GM21528 (cell line): ENCODE results near the gene ZNF71.
"Not testable (repeated sequence)": the region's sequence is repeated elsewhere in the genome, so short reads cannot be mapped to it uniquely, and the experiment has no call there.

Experiments
- ATAC-seq: cut with Tn5 transposase; IDR thresholded peaks from one replicate; pipeline ENCODE4 v1.9.1; 2021; ENCODE audit warnings: mild to moderate bottlenecking, moderate library complexity; ENCODE audit not compliant: unreplicated experiment, low FRiP score

The ZNF71 gene

DNA sequence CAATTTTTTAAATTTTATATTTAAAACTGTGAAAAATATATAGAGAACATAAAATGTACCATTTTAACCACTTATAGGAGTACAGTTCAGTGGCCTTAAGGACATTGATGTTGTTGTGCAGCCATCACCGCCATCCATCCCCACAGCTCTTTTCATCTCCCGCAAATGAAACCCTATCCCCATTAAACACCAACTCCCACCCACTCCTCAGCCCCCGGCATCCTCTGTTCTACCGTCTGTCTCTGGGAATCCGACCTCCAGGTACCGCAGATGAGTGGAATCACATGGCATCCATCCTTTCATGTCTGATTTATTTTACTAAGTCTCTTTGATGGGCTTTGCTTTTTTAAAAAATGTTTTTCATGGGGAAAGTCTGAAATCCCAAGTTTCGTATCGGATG is 24.0 kb downstream of the ZNF71 start:
- ATAC-seq, result no peak

DNA sequence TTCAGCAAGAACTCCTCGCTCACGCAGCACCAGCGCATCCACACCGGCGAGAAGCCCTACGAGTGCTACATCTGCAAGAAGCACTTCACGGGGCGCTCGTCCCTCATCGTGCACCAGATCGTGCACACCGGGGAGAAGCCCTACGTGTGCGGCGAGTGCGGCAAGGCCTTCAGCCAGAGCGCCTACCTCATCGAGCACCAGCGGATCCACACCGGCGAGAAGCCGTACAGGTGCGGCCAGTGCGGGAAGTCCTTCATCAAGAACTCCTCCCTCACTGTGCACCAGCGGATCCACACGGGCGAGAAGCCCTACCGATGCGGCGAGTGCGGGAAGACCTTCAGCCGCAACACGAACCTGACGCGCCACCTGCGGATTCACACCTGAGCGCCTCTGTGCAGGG is 27.3 kb downstream of the ZNF71 start:
- no peak for ATAC-seq

DNA sequence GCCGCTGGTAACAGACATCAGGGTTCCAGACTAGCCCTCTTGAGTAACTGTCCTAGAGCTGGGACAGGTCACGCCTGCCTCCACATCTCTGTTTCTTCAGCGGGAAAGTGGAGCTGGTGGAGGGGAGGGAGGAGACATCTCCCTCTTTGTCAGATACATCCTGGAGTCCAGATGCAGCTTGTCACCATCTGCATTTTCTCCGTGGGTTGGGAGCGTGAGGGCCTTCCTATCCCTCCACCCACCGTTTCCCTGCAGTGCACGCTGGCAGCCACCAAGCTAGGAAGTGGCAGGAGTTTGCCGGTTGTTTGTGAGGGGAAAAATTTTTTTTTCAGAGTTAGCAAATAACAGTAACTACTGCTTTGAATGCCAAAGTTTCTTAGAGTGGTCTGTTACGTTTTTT is 27.9 kb downstream of the ZNF71 start:
- ATAC-seq, result no peak

DNA sequence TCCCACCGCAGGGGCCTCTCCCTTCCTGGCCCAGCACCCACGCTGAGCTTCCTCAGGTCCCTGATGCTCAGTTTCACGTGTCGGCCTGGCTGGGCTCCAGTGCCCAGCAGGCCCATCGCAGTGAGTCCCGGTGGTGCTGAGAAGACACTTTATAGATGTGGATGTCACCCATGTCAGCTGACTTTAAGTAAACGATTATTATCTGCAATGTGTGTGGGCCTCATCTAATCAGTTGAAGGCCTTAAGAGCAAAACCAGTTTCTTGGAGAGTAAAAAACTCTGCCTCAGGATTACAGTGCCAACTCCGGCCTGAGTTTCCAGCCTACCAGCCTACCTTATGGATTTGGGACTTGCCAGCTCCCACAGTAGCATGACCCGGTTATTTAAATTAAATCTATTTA is 30.6 kb downstream of the ZNF71 start:
- no peak for ATAC-seq

DNA sequence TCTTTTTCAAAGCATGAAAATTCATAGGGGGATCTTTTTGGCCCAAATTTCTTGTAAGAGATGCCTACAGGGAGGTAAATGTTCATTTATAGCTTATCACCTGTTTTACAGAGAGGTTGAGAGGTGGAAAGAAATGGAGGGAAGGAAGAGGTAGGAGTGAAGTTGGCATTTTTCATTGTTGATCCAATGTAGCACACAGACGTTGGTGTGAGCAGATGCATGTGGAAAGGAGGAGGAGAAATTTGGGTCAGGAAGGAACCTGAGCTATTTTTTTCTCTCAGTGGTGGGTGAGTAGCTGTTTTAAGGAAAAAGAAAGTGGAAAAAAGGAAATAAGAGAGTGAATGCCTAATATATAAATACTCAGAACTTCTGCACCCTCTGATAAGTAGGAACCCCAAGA is 37.9 kb downstream of the ZNF71 start:
- ATAC-seq, result no peak

DNA sequence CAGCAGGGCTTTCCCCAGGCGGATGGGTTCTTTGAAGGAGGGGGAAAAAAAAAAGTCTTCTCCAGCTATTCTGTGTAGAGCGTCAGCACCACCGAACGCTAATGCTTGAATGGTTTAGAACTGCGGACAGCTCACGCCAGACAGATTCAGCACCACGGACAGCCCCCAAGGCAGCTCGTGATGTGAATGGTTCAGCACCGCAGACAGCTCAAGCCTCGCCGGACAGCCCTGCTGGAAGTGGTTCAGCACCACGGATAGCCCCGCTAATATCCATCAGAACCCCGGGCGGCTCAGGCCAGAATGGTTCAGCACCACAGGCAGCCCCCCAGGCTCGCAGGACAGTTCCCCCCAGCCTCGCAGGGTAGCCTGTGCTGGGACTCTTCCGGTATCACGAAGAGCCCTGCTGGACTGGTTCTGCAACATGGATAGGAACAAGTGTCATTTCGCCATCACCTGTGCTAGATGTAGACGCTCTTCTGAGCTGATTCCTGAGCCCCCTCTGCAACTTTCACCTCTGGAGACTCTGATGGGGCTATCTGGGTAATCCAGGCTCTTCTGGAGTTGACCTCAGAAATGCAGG is 43.0 kb downstream of the ZNF71 start:
- ATAC-seq, result no peak

DNA sequence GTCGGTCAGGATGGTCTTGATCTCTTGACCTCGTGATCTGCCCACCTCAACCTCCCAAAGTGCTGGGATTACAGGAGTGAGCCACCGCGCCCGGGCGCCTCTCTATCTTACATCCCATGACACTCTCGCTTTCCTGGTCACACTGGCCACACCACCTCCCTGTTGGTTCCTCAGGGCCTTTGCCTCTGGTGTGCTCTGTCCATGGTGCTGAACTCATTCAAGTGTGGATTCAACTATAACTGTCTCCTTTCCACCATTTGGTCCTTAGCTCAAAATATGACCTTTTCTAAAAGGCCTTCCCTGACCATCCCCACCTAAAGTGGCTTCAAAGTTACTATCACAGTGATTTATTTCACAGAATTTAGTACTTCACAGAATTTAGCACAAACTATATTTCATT is 44.1 kb downstream of the ZNF71 start:
- ATAC-seq, result no peak

DNA sequence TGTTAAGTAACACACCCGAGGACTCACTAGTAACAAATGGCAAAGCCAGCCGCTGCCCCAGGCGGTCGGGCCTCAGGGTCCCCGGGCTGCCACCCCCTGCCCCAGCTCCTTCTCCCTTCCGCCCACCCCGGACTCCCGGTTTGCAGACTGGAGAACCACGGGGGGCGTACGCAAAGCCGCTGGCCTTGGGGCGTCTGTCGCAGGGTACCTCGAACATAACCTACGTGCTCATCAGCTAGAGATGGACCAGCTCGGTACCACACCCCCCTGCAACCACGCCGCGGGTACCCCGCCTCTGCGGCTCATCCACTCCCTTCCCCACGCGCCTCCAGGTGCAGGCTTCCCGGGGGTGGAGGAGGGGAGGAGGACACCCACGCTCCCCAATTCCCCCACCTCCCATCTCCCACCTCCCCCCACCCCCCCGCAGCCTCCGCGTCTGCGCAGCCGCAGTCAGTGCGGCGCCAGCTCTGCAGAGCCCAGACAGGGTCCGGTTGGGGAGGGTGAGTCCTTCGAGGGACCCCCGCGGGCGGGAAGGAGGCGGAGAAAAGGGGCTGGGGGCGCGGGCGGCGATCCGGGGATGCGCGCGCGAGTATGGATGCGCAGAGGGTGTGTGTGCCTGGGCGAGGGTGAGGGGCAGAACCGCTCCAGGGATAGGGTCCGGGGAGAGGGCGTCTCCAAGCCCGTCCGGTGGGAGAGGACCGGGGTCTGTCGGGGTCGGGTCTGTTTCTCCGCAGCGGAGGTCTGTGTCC is 47.8 kb downstream of the ZNF71 start, which contains the start of gene SMIM17:
TSS of gene SMIM17 (plus strand) at position 449 of the 749 bp plus-strand sequence. CDS start 2,509 bp downstream, outside the sequence.
- no peak for ATAC-seq

DNA sequence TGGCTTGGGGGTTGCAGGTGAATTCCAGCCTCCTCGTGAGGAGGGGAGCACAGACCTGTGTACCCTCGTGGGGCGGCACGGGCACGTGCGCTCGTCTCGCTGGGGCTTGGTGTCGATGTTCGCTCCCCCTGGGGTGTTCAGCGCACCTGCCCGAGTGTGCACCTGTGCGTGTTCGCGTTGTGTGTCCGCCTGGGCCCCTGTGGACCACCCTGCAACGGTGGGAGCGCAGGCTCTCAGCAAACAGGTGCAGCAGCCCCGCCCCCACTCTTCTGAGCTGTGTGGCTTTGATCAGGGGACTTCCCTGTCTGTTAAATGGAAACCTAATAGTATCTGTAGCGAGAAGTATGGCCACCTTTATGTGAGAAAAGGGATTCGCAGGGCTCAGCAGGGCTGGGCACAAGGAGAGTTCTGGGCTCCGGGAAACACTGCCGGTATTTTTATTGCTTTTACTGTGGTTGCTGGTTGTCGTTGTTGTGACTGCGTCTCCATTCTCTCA is 48.4 kb downstream of the ZNF71 start:
- ATAC-seq, result no peak

DNA sequence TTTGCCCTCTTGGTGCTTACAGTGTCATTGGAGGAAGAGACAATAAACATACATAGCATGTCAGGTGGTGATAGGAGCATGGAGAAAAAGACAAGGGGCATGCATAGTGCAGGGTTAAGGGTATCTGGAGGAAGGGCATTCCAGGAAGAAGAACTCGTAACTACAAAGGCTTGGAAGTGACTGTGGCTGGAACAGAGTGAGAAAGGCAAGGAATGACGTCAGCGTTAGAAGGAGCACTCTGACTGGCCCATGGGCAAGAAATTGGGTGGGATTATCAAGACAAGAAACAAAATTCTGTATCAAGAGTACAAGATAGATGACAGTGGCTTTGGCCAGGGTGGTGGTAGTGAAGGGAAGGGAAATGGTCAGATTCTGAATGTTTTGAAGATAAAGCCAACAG is 59.0 kb downstream of the ZNF71 start:
- no peak for ATAC-seq

DNA sequence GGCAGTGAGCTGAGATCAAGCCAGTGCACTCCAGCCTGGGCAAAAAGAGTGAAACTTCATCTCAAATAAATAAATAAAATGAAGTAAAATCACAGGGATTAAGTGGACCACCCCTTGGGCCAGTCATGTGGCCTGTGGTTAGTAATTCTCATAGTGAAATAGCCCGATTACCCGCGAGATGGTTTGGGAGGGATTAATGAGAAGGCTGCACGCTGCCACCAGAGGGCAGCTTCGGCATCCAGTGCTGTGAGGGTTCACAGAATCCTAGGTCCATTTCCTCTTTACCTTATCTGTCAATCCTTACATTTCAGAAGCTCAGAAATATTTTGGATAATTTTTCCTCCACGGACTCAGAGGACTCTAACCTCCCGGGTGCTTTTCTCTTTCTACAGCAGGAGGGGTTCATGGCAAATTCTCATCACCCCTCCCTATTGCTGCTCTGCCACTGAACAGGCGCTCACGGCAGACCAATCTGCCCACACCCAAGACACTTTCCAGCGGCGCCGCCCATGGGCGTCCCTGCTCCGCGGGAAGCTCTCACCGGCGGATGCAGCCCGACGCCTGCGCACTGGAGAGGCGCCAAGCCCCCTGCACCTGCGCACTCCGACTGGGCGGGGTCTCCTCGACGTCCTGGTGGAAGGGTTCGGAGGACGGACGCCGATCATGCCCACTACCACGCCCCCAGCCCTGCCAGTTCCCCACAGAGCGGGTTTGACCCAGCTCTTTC is 65.4 kb downstream of the ZNF71 start:
- no peak for ATAC-seq

DNA sequence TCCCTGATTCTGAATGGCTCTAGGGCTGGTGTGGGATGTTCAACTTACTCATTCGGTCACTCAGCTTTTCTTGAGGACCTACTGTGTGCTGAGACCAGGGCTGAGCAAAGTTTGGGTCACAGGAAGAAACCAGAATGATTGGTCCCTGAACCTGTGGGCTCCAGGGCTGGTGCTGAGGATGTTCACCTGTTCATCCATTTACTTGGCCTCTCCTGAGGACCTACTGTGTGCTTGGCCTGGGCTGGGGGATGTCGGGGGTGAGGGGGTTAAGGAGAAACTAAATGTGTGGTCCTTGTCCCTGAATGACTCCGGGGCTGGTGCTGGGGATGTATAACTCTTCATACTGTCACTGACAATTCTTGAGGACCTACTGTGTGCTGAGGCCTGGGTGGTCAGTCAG is 66.1 kb downstream of the ZNF71 start:
- no peak for ATAC-seq

DNA sequence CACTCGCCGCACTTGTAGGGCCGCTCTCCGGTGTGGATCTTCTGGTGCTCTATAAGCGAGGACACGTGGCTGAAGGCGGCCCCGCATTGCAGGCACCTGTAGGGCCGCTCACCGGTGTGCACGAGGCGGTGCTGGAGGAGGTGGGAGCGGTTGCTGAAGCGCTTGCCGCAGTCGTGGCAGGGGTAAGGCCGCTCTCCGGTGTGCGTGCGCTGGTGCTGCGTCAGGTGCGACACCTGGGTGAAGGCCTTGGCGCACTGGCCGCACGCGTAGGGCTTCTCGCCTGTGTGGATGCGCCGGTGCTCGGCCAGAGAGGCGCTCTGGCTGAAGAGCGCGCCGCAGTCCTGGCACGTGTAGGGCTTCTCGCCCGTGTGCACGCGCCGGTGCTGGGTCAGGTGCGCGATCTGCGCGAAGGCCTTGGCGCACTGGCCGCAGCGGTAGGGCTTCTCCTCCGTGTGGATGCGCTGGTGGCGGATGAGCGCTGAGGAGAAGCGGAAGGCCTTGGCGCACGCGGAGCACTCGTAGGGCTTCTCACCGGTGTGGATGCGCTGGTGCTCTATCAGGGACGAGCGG is 68.9 kb downstream of the ZNF71 start:
- ATAC-seq, result no peak

DNA sequence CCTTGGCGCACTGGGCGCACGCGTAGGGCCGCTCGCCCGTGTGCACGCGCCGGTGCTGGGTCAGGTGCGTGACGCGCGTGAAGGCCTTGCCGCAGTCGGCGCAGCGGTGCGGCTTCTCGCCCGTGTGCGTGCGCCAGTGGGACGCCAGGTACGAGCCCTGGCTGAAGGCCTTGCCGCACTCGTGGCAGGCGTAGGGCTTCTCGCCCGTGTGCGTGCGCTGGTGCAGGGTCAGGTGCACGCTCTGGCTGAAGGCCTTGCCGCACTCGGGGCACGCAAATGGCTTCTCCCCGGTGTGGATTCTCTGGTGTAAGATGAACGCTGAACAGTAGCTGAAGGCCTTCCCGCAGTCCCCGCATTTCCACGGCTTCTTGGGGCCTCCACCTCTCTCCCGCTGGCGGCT is 69.4 kb downstream of the ZNF71 start:
- ATAC-seq, result no peak

DNA sequence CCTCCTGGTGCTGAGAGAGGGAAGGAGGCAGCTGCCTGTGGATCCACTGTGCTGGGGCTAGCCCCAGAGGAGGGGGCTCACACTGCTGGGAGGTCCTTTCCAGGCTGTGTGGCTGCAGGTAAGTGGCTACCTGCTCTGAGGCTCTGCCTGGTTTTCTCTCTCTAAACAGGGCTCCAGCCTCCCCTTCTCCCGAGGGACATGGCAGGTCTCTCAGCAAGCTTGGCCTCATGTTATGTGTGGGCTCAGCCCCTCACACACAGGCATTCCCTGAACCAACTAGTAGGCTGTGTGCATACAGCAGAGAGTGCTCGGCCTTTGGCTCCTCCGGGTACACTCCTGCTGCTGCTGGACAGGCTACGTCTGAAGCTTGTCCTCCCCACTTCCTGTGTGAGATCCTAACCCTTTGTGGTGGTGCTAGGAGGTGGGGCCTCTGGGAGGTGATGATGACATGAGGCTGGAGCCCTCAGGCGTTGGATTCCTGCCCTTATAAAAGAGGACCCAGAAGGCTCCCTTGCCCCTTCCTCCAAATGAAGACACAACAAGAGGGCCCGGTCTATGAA is 72.3 kb downstream of the ZNF71 start:
- ATAC-seq, result no peak

DNA sequence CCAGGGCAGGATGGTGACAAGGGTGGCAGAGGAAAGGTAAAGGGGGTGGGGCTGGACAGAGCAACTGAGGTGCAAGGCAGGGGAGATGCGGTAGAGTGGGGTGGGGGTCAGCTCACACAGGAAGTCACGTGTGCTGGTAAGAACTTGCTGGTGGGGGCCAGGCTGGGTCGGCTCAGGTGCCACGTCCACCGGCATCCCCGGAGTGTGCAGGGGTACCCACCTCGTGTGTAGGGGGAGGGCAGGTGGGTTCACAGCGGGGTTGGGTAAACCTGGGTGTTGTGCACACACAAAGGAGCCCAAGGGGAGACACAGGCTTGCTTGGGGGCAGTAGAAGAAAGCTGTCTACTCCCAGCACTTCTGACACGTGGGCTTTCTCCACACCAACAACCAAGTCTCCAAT is 73.6 kb downstream of the ZNF71 start:
- no peak for ATAC-seq

DNA sequence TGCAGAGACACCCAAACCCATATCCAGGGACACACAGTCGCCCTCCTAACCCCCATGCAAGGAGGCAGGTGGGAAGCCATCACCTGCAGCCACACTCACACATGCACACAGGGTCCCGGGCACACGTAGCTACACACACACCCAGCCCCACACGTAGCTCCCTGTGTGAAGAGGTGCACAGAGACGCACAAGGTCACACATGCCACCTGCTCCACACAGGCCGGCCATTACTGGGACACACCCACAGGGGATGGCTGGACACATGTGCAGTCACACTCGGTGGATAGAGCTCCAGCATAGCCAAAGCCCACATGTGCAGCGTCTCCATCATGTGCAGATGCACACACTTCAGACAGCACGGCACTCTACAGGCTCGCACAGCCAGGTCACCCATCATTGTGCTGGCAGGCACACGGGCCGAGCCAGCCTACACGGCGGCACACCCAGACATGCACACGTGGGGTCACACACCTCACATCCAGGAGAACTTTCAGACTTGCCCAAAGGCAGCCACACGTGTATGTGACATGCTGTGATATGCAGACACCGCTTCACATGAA is 75.4 kb downstream of the ZNF71 start:
- no peak for ATAC-seq

DNA sequence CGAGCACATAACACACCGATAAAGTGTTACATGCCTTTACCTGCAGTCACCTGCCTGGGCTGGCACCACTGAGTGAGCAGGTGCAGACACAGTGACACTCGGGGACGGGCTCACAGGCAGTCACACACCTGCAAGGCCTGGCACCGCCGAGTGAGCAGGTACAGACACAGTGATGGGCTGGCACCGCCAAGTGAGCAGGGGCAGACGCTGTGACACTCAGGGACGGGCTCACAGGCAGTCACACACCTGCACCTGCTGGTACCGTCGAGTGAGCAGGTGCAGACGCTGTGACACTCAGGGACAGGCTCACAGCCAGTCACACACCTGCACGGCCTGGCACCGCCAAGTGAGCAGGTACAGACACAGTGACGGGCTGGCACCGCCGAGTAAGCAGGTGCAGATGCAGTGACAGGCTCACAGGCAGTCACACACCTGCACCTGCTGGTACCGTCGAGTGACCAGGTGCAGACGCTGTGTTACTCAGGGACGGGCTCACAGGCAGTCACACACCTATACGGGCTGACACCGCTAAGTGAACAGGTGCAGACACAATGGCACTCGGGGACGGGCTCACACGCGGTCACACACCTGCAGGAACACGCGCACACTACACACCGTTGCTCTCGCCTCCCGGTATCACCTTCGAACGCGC is 76.0 kb downstream of the ZNF71 start:
- no peak for ATAC-seq

DNA sequence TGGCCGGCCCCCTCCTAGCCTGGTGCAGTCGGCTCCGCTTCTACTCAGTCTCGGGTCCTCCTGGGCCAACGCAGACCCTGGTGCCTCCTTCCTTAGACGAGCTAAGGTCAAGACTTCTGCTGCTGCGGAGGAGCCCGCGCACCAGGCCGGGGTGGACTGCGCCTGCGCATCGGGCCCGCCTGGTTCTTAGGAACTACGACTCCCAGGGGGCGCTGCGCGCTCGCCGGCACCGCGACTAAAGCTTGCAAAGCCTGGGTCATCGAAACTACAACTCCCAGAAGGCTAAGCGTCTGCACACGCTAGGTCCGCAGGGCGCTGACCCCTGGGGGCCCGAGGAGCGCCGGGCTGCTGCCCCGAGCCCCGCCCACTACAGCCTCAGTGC is 76.5 kb downstream of the ZNF71 start, which contains the start of gene ZNF835:
TSS of gene ZNF835 (minus strand) at position 145 of the 382 bp plus-strand sequence. CDS start 6,559 bp downstream, outside the sequence.
- no peak for ATAC-seq

DNA sequence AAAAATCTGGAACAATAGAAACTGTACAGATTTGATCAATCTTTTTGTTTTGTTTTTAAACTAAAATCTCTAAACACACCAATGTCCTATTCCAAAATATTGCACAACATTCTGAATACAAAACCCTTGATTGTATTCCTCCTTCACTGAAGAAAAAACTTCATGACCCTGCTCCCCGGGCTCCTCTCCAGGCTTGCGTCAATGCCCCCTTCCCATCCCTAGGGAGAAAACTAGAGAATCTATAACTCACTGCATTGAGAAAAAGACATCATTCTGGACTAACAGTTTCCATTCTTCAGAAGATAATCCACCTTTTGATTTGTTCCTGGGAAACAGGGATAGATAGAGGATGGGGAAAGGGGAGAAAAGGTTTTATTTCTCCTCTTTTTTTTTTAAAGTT is 77.5 kb downstream of the ZNF71 start:
- ATAC-seq, result not testable (repeated sequence)
